ENCODE data around the gene SP6.
A peak's percentile ranks its signal among the peaks of the same experiment; 100 is the strongest.

SP6 gene

GRCh38 chr17:47802341-47803022 is 48.5 kb downstream of the SP6 start:
- ATAC-seq (ENCODE audit: insufficient read depth, low read depth) (peak; percentile 92), DNase-seq (peak; percentile 61)
- H3K4me3 ChIP-seq (ENCODE audit: low read depth in 1 of 2, low read length in 2 of 2) = no peak overlapping the region
- H3K4me2 ChIP-seq (ENCODE audit: insufficient read depth, low read length) = no peak overlapping the region
- no peaks in the 10 kb centered on the region for H3K79me2 ChIP-seq (ENCODE audit: insufficient read depth, low read length)
- H3K4me1 ChIP-seq (ENCODE audit: insufficient read depth, low read length) = no peaks in the 10 kb centered on the region
- H2AFZ ChIP-seq (ENCODE audit: low read depth, low read length) = no peak overlapping the region
- H3K9me3 ChIP-seq (ENCODE audit: insufficient read depth, low read length, severe bottlenecking) = no peaks in the 10 kb centered on the region
- no peak overlapping the region for H3K27ac ChIP-seq (ENCODE audit: low read length)
- no peak overlapping the region for H3K9ac ChIP-seq (ENCODE audit: low read depth, low read length)
- peaks cover 8% of the 10 kb centered on the region for H3K36me3 ChIP-seq (ENCODE audit: insufficient read depth, low read length)
- no peaks in the 10 kb centered on the region for H3K27me3 ChIP-seq (ENCODE audit: insufficient read depth, low read length, poor library complexity)
- TF ChIP-seq EZH2 (IDR thresholded peaks at IDR 0.05; ENCODE audit: borderline replicate concordance, low read depth, low read length, severe bottlenecking) (no peak), CTCF (IDR thresholded peaks at IDR 0.05; ENCODE audit: borderline replicate concordance, extremely low read depth, low read length, poor library complexity, severe bottlenecking) (peak; percentile 73)
- H4K20me1 ChIP-seq (ENCODE audit: insufficient read depth, low read length) = peaks cover 4% of the 10 kb centered on the region; the same call in 1 of the 2 replicates

GRCh38 chr17:47801906-47802305 is 49.1 kb downstream of the SP6 start:
- H3K9me3 ChIP-seq (ENCODE audit: insufficient read depth, low read length, severe bottlenecking) = no peaks in the 10 kb centered on the region
- H3K9ac ChIP-seq (ENCODE audit: low read depth, low read length) = no peak overlapping the region
- H4K20me1 ChIP-seq (ENCODE audit: insufficient read depth, low read length) = peaks cover 4% of the 10 kb centered on the region; the same call in 1 of the 2 replicates
- H2AFZ ChIP-seq (ENCODE audit: low read depth, low read length) = no peak overlapping the region
- TF ChIP-seq CTCF (IDR thresholded peaks at IDR 0.05; ENCODE audit: borderline replicate concordance, extremely low read depth, low read length, poor library complexity, severe bottlenecking) = no peak
- TF ChIP-seq EZH2 (IDR thresholded peaks at IDR 0.05; ENCODE audit: borderline replicate concordance, low read depth, low read length, severe bottlenecking) = no peak
- no peak overlapping the region for H3K4me2 ChIP-seq (ENCODE audit: insufficient read depth, low read length)
- H3K4me3 ChIP-seq (ENCODE audit: low read depth in 1 of 2, low read length in 2 of 2) = no peak overlapping the region
- H3K27ac ChIP-seq (ENCODE audit: low read length) = no peak overlapping the region
- no peaks in the 10 kb centered on the region for H3K27me3 ChIP-seq (ENCODE audit: insufficient read depth, low read length, poor library complexity)
- no peaks in the 10 kb centered on the region for H3K79me2 ChIP-seq (ENCODE audit: insufficient read depth, low read length)
- H3K4me1 ChIP-seq (ENCODE audit: insufficient read depth, low read length) = no peaks in the 10 kb centered on the region
- peaks cover 3% of the 10 kb centered on the region; the same call in 1 of the 2 replicates for H3K36me3 ChIP-seq (ENCODE audit: insufficient read depth, low read length)
- ATAC-seq (ENCODE audit: insufficient read depth, low read depth) (no peak), DNase-seq (no peak)

- no peak for TF ChIP-seq CTCF (IDR thresholded peaks at IDR 0.05; ENCODE audit: borderline replicate concordance, extremely low read depth, low read length, poor library complexity, severe bottlenecking)
- no peak for TF ChIP-seq EZH2 (IDR thresholded peaks at IDR 0.05; ENCODE audit: borderline replicate concordance, low read depth, low read length, severe bottlenecking)
Measured at GRCh38 chr17:47801176-47801765, 49.7 kb downstream of the SP6 start.

More at GRCh38 chr17:47801176-47801765, 49.7 kb downstream of the SP6 start:
- DNase-seq (no peak), ATAC-seq (ENCODE audit: insufficient read depth, low read depth) (no peak)
- Histone ChIP-seq H3K9me3 (ENCODE audit: insufficient read depth, low read length, severe bottlenecking) (no peaks in the 10 kb centered on the region), H3K79me2 (ENCODE audit: insufficient read depth, low read length) (no peaks in the 10 kb centered on the region), H3K4me1 (ENCODE audit: insufficient read depth, low read length) (no peaks in the 10 kb centered on the region), H3K36me3 (ENCODE audit: insufficient read depth, low read length) (no peaks in the 10 kb centered on the region), H2AFZ (ENCODE audit: low read depth, low read length) (no peak overlapping the region), H3K9ac (ENCODE audit: low read depth, low read length) (no peak overlapping the region), H3K27ac (ENCODE audit: low read length) (no peak overlapping the region), H3K4me2 (ENCODE audit: insufficient read depth, low read length) (no peak overlapping the region), H3K27me3 (ENCODE audit: insufficient read depth, low read length, poor library complexity) (no peaks in the 10 kb centered on the region), H4K20me1 (ENCODE audit: insufficient read depth, low read length) (peaks cover 4% of the 10 kb centered on the region; the same call in 1 of the 2 replicates), H3K4me3 (ENCODE audit: low read depth in 1 of 2, low read length in 2 of 2) (no peak overlapping the region)
